GM12864 (cell line): ENCODE data around the gene NCBP3.

Experiments used
- DNase-seq: peaks from one replicate; pipeline ENCODE4 v3.0.0-alpha.2; 2011; ENCODE audit warnings: low read depth
- H3K4me3 ChIP-seq: 2 replicates; pipeline ENCODE4 v1.5.1; 2011; ENCODE audit warnings: mild to moderate bottlenecking, low read depth, low read length, control low read depth
- CTCF ChIP-seq: IDR thresholded peaks from 2 replicates; pipeline ENCODE4 v1.5.1; 2011; ENCODE audit warnings: low read depth, mild to moderate bottlenecking, moderate library complexity, low read length, control low read depth, inconsistent platforms; ENCODE audit errors: missing control alignments

Gene NCBP3

GRCh38 chr17:3772764-3773163 is 73.3 kb downstream of the NCBP3 start:
- DNase-seq: no peak
- H3K4me3 ChIP-seq: no peak overlapping the region
- no peak for TF ChIP-seq CTCF

DNA sequence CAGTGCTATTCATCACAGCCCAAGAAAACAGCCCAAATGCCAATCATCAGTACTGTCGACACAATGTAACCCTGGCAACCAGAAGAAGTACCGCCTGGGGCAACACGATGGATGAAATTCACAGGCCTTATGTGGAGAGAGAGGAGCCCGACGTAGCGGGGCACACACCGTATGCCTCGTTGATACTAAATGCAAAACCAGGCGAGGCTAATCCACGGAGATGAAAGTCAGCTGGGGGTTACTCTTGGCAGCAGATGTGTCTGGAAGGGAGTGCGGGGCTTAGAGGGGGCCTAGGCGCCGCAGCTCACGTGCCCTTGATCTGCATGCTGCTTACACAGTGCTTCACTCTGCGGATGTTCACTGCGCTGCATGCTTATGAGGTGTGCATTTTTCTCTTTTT is 74.9 kb downstream of the NCBP3 start:
- no peak for DNase-seq
- no peak overlapping the region for H3K4me3 ChIP-seq
- no peak for TF ChIP-seq CTCF

DNA sequence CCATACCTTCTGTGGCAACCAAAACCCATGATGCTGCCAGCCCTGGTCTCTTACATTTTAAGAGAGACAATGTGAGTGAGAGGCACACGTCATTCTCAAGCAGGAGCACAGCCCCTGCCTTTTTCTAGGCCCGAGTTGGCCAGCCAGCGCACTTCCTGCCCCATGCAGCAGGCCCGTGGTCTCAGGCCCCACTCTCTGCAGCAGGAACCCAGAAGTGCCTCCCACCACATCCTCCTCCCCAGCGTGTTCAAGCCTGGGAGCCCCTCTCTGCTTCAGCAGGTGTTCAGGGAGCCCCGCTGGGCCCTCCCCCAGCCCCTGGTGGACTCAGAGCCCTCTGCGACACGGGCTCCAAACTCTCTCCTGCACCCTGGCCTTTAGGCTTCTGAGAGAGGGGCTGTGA is 75.6 kb downstream of the NCBP3 start:
- no peak overlapping the region for H3K4me3 ChIP-seq
- no peak for TF ChIP-seq CTCF

DNA sequence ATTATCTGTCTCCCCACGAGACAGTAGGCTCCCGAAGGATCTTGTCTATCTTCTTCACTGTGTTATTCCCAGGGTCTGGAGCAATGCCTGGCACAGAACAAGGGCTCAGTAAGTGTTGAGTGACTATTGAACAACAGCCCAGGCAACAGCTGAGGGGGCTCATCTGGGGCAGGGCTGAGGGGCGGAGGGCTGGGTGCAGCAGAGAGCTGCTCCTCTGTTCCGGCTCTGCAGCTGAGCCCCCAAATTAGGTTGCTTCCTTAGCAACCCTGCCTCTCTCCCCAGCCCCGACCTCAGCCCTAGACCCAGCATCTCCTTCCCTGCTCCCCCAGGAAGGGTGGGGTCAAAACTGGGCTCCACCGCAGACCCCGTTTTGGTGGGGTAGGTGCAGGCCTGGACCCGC is 77.3 kb downstream of the NCBP3 start:
- no peak for TF ChIP-seq CTCF
- DNase-seq: no peak

More for the DNA sequence above, 75.6 kb downstream of the NCBP3 start:
- no peak for DNase-seq

DNA sequence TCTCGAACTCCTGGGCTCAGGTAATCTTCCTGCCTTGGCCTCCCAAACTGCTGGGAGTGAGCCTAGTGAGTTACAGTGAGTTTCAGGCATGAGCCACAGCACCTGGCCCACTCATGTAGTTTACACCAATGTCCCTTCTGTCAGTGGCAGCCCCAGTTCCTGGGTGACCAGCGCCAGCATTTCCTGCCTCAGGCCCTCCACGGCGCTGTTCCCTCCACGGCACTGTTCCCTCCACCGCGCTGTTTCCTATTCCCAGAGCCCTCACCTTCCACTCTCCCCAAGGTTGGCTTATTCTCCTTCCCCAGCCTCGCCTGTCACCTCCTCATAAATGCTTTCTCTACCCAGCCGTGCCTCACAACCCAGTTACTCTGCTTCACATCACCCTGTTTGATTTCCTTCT is 77.7 kb downstream of the NCBP3 start:
- no peak overlapping the region for H3K4me3 ChIP-seq
- TF ChIP-seq CTCF: no peak
- no peak for DNase-seq

More for the DNA sequence above, 77.3 kb downstream of the NCBP3 start:
- no peak overlapping the region for H3K4me3 ChIP-seq

DNA sequence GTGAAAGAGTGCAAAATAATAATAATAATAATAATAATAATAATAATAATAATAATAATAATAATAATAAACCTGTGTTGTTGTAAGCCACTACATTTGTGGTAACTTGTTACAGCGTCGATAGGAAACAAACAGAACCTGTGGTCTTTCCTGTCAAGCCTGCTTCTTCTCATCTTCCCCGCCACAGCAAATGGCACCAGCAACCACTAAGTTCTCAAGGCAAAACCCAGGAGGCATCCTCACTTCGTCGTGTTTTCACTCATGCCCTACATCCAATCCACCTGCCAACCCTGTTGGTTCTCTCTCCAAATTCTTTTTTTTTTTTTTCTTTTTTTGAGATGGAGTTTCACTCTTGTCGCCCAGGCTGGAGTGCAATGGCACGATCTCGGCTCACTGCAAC is 79.3 kb downstream of the NCBP3 start:
- no peak for TF ChIP-seq CTCF
- H3K4me3 ChIP-seq: no peak overlapping the region
- DNase-seq: no peak

- DNase-seq: no peak
- no peak for TF ChIP-seq CTCF
- H3K4me3 ChIP-seq: no peak overlapping the region
These were observed 80.1 kb downstream of the NCBP3 start for GRCh38 chr17:3765981-3766380.
